Progenitor cell of endocrine pancreas (in vitro differentiated cells): ENCODE data around the gene ZBTB40. TPM values are rescaled to one million over a fixed set of nuclear protein-coding genes. Genes with fewer than 3 reads are reported as not detected.

ENCODE experiments used
- DNase-seq: peaks from one replicate; pipeline ENCODE4 v3.0.0; 2021; ENCODE audit warnings: low spot score; ENCODE audit not compliant: unreplicated experiment
- H3K27ac Mint-ChIP-seq: 2 replicates; pipeline ENCODE4 v1.8.0; 2021; ENCODE audit warnings: mild to moderate bottlenecking, moderate library complexity, mixed read lengths
- H3K27me3 Mint-ChIP-seq: 2 replicates; pipeline ENCODE4 v1.8.0; 2021; ENCODE audit warnings: mixed read lengths
- H3K36me3 Mint-ChIP-seq: 2 replicates; pipeline ENCODE4 v1.8.0; 2022; ENCODE audit warnings: mixed read lengths; ENCODE audit not compliant: insufficient read depth
- H3K4me1 Mint-ChIP-seq: 2 replicates; pipeline ENCODE4 v1.8.0; 2021; ENCODE audit warnings: low read depth, mixed read lengths
- H3K4me3 Mint-ChIP-seq: 2 replicates; pipeline ENCODE4 v1.8.0; 2021; ENCODE audit warnings: low read depth, mild to moderate bottlenecking, moderate library complexity, mixed read lengths
- H3K9me3 Mint-ChIP-seq: 2 replicates; pipeline ENCODE4 v1.8.0; 2021; ENCODE audit warnings: low read depth, mixed read lengths
- total RNA-seq: library from RNA; stranded (reverse); gene quantifications from 2 replicates; pipeline ENCODE4 v1.2.1, GENCODE V29; 2021
- TF ChIP-seq, protein P1 (sequence below): fragments of 200-600 bp; sonication (generic); IDR thresholded peaks from one replicate; pipeline ENCODE4 v1.5.0; 2021; ENCODE audit warnings: antibody characterized with exemption, mild to moderate bottlenecking; ENCODE audit not compliant: unreplicated experiment

ZBTB40 gene
- total RNA-seq, 1 donor from 2014 or later = 40.9 TPM

DNA sequence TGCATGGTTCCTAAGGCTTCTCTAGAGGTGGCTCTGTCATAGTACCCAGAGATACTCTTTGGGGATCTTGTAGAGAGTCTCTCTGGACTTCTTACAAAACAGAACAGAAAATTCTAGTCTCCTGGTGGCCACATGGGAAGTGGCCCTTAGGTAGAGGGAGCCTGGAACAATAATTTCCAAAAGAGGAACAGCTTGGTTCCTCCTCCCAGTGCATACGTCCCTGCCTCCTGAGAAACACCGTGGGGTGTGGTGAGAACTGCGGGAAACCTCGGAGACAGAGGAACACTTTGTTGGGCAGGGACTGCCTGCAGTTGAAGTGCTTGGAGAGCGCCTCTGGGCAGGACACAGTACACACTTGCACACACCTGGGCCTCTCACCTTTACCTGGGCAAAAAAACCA lies 72.8 kb downstream of the ZBTB40 start:
- no peaks in the 10 kb centered on the region for H3K27me3 Mint-ChIP-seq
- H3K4me3 Mint-ChIP-seq = no peak overlapping the region
- TF ChIP-seq, protein P1, sequence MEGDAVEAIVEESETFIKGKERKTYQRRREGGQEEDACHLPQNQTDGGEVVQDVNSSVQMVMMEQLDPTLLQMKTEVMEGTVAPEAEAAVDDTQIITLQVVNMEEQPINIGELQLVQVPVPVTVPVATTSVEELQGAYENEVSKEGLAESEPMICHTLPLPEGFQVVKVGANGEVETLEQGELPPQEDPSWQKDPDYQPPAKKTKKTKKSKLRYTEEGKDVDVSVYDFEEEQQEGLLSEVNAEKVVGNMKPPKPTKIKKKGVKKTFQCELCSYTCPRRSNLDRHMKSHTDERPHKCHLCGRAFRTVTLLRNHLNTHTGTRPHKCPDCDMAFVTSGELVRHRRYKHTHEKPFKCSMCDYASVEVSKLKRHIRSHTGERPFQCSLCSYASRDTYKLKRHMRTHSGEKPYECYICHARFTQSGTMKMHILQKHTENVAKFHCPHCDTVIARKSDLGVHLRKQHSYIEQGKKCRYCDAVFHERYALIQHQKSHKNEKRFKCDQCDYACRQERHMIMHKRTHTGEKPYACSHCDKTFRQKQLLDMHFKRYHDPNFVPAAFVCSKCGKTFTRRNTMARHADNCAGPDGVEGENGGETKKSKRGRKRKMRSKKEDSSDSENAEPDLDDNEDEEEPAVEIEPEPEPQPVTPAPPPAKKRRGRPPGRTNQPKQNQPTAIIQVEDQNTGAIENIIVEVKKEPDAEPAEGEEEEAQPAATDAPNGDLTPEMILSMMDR = no peak
- no peak for DNase-seq
- H3K36me3 Mint-ChIP-seq = peaks cover 18% of the 10 kb centered on the region
- no peaks in the 10 kb centered on the region for H3K9me3 Mint-ChIP-seq
- H3K27ac Mint-ChIP-seq = no peak overlapping the region
- no peaks in the 10 kb centered on the region for H3K4me1 Mint-ChIP-seq

DNA sequence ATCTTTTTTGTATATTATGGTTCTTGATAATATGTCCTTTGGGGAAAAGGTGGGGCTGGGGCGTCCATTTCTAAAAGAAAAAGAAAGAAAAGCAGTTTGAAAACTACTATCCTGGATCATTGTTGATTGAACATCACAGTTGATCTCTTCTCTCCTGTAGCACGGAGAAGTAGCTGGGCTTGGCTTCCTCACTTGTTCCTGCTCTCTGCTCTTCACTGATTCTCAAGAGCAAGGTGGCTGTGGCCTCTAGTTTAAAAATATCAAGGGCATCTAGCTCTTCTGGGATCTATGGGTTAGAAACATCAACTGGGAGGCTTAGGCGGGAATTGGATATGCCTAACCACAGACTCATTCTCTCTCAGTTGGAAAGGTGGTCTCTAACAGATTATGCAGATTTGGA lies 73.6 kb downstream of the ZBTB40 start:
- no peak for DNase-seq
- Mint-ChIP-seq H3K27ac (peak overlapping the region; percentile 17), H3K4me1 (no peaks in the 10 kb centered on the region), H3K4me3 (no peak overlapping the region), H3K36me3 (peaks cover 20% of the 10 kb centered on the region), H3K9me3 (no peaks in the 10 kb centered on the region), H3K27me3 (no peaks in the 10 kb centered on the region)
- TF ChIP-seq, protein P1 = no peak

DNA sequence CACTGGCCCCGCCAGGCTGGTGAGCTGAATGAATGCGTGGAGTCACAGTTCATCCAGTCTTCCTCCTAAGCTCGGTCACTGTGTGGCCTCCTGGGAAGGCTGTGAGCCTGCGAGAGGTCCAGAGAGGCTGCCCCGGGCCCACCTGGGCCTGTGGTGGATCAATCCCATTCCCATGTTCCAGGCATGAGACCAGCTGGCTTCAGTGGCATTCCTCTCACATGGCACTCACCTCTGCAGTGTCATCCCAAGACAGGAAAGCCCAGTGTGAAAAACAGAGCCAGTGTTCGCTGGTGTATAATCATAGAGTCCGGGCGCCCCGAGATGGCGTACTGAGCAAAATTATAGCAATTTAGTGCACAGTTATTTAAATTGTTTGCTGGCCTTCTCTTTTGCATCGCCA lies 74.0 kb downstream of the ZBTB40 start:
- H3K36me3 Mint-ChIP-seq = peaks cover 18% of the 10 kb centered on the region
- no peak overlapping the region for H3K4me3 Mint-ChIP-seq
- TF ChIP-seq, protein P1 = no peak
- no peak for DNase-seq
- no peaks in the 10 kb centered on the region for H3K9me3 Mint-ChIP-seq
- H3K27me3 Mint-ChIP-seq = no peaks in the 10 kb centered on the region
- H3K4me1 Mint-ChIP-seq = no peaks in the 10 kb centered on the region
- peak overlapping the region; percentile 17 for H3K27ac Mint-ChIP-seq

DNA sequence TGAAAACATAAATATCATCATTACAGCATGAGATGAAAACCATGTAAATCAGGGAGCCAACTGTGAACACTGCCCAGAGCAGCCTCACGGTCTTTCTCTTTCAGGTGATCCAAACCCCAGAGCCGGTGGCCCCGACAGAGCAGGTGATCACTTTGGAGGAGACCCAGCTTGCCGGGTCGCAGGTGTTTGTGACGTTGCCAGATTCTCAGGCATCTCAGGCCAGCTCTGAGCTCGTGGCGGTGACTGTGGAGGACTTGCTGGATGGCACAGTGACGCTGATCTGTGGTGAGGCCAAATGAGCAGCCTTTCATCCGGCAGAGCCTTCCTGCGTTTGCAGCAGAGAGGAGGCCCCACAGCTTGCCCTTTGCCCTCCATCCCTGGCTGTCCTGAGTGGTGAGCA lies 74.4 kb downstream of the ZBTB40 start:
- no peak overlapping the region for H3K27ac Mint-ChIP-seq

DNA sequence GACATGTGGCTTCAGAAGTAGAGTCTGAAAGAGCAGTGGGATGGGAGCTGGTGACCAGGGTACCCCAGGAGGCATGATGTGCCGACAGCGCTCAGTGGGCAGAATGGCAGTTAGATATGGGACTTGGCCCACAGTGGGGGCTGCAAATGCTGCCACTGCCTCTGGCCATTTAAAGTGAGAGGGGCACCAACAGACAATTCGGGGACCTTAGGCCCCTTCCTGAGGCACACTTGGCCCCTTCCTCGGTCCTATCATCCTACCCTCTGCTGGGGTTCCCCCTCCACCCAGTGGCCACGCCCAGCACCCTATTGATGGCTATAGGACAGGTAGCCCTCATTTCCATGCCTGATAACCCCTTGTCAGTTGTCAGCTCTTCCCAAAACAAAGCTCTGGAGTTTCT lies 75.0 kb downstream of the ZBTB40 start:
- no peak for DNase-seq
- no peaks in the 10 kb centered on the region for H3K4me1 Mint-ChIP-seq
- H3K4me3 Mint-ChIP-seq = no peak overlapping the region
- TF ChIP-seq, protein P1 = no peak
- no peaks in the 10 kb centered on the region for H3K27me3 Mint-ChIP-seq
- no peak overlapping the region for H3K27ac Mint-ChIP-seq
- peaks cover 18% of the 10 kb centered on the region for H3K36me3 Mint-ChIP-seq
- no peaks in the 10 kb centered on the region for H3K9me3 Mint-ChIP-seq

More for the DNA sequence above, 74.4 kb downstream of the ZBTB40 start:
- no peak for DNase-seq
- Mint-ChIP-seq H3K36me3 (peaks cover 18% of the 10 kb centered on the region), H3K9me3 (no peaks in the 10 kb centered on the region), H3K4me3 (no peak overlapping the region), H3K27me3 (no peaks in the 10 kb centered on the region), H3K4me1 (no peaks in the 10 kb centered on the region)
- TF ChIP-seq, protein P1 = no peak
